HCT116 (cell line): Measurements from ENCODE around the gene CREBRF.

Source experiments
- CEBPB ChIP-seq: IDR thresholded peaks from 2 replicates; pipeline ENCODE4 v1.6.1; 2012; ENCODE audit warnings: low read depth
- CTCF ChIP-seq, 3 experiments: fragments of 200-600 bp in 1 of 3; sonication (generic) in 1 of 3; IDR thresholded peaks in 2 of 3; conservative IDR thresholded peaks in 1 of 3; 2 replicates each; pipeline ENCODE4 v1.5.1; 2012 to 2017; ENCODE audit warnings: low read depth in 2 of 3, low read length in 2 of 3, antibody characterized with exemption in 1 of 3, borderline replicate concordance in 1 of 3, control low read depth in 1 of 3, mild to moderate bottlenecking in 1 of 3, mixed read lengths in 1 of 3, mixed run types in 1 of 3, moderate library complexity in 1 of 3; ENCODE audit not compliant: insufficient read depth in 1 of 3
- EZH2phosphoT487 ChIP-seq: fragments of 200-600 bp; IDR thresholded peaks from 2 replicates; pipeline ENCODE4 v1.6.1; 2018; ENCODE audit warnings: antibody characterized with exemption, borderline replicate concordance
- JUND ChIP-seq: IDR thresholded peaks from 2 replicates; pipeline ENCODE4 v1.6.1; 2012
- POLR2A ChIP-seq: IDR thresholded peaks from 2 replicates; pipeline ENCODE4 v1.7.0; 2011; ENCODE audit warnings: borderline replicate concordance; ENCODE audit not compliant: insufficient read depth, insufficient read length; ENCODE audit errors: extremely low read depth
- SP1 ChIP-seq: IDR thresholded peaks from 2 replicates; pipeline ENCODE4 v1.6.1; 2012; ENCODE audit warnings: low read depth
- TF ChIP-seq, protein P1 (sequence below): IDR thresholded peaks from 2 replicates; pipeline ENCODE4 v1.6.1; 2012

GRCh38 chr5:173011566-173011965 is 44.6 kb upstream of the CREBRF start:
- no peak for TF ChIP-seq CTCF (IDR thresholded peaks at IDR 0.05 in 2 of 3, conservative IDR thresholded peaks at IDR 0.05 in 1 of 3; ENCODE audit: borderline replicate concordance in 1 of 3, insufficient read depth in 1 of 3, low read depth in 2 of 3, low read length in 2 of 3)
- no peak for TF ChIP-seq SP1
- TF ChIP-seq POLR2A: no peak
- TF ChIP-seq, protein P1, sequence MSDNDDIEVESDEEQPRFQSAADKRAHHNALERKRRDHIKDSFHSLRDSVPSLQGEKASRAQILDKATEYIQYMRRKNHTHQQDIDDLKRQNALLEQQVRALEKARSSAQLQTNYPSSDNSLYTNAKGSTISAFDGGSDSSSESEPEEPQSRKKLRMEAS: no peak
- no peak for TF ChIP-seq JUND
- no peak for TF ChIP-seq EZH2phosphoT487
- no peak for TF ChIP-seq CEBPB
